HTR-8/SVneo (cell line): ENCODE data around the gene SLC22A12.
A peak's percentile ranks its signal among the peaks of the same experiment; 100 is the strongest.

Experiments used
- DNase-seq: peaks from one replicate; pipeline ENCODE4 v3.0.0; 2011; ENCODE audit warnings: low spot score, mixed read lengths; ENCODE audit not compliant: insufficient read length
- FAIRE-seq: peaks from 2 replicates; lab custom pipeline; 2011; peaks lifted over from hg19 to GRCh38; lab: Jason Lieb, UNC

SLC22A12 gene

GRCh38 chr11:64561984-64562722, 28.9 kb upstream of the SLC22A12 start:
- FAIRE-seq (no peak), DNase-seq (no peak)

- no peak for FAIRE-seq
Measured at GRCh38 chr11:64562723-64563351, 28.2 kb upstream of the SLC22A12 start.

GRCh38 chr11:64563966-64564365, 27.1 kb upstream of the SLC22A12 start:
- FAIRE-seq (no peak), DNase-seq (no peak)

More at GRCh38 chr11:64562723-64563351, 28.2 kb upstream of the SLC22A12 start:
- DNase-seq, result no peak

- DNase-seq, result no peak
- no peak for FAIRE-seq
Measured at GRCh38 chr11:64564419-64564818, 26.6 kb upstream of the SLC22A12 start.

- FAIRE-seq (no peak), DNase-seq (no peak)
Measured at GRCh38 chr11:64564947-64565889, 25.8 kb upstream of the SLC22A12 start.

GRCh38 chr11:64566042-64566914, 24.7 kb upstream of the SLC22A12 start:
- no peak for FAIRE-seq
- DNase-seq, result peak; percentile 53

- DNase-seq (no peak), FAIRE-seq (no peak)
Measured at GRCh38 chr11:64566915-64567891, 23.8 kb upstream of the SLC22A12 start.

- FAIRE-seq (no peak), DNase-seq (no peak)
Measured at GRCh38 chr11:64568041-64568571, 22.9 kb upstream of the SLC22A12 start.

- no peak for FAIRE-seq
- DNase-seq, result no peak
Measured at GRCh38 chr11:64568584-64569140, 22.4 kb upstream of the SLC22A12 start.

- FAIRE-seq (no peak), DNase-seq (no peak)
Measured at GRCh38 chr11:64569300-64569970, 21.6 kb upstream of the SLC22A12 start.

GRCh38 chr11:64570341-64570740, 20.7 kb upstream of the SLC22A12 start:
- no peak for DNase-seq
- no peak for FAIRE-seq

GRCh38 chr11:64571050-64571409, 20.0 kb upstream of the SLC22A12 start:
- FAIRE-seq (no peak), DNase-seq (no peak)

GRCh38 chr11:64571410-64572091, 19.5 kb upstream of the SLC22A12 start:
- no peak for DNase-seq
- FAIRE-seq, result no peak

GRCh38 chr11:64572143-64572542, 18.9 kb upstream of the SLC22A12 start:
- no peak for DNase-seq
- no peak for FAIRE-seq

GRCh38 chr11:64577202-64577601, 13.8 kb upstream of the SLC22A12 start:
- no peak for DNase-seq
- no peak for FAIRE-seq

GRCh38 chr11:64580412-64580811, 10.6 kb upstream of the SLC22A12 start:
- no peak for DNase-seq
- FAIRE-seq, result no peak

- no peak for FAIRE-seq
- no peak for DNase-seq
Measured at GRCh38 chr11:64581057-64581523, 9.9 kb upstream of the SLC22A12 start.
